Measurements from ENCODE around the gene CRYBG2. TPM values are rescaled to one million over a fixed set of nuclear protein-coding genes. Genes with fewer than 3 reads are reported as not detected.

The CRYBG2 gene
- total RNA-seq, 1 donor from 2014 or later, result 67.0 TPM

DNA sequence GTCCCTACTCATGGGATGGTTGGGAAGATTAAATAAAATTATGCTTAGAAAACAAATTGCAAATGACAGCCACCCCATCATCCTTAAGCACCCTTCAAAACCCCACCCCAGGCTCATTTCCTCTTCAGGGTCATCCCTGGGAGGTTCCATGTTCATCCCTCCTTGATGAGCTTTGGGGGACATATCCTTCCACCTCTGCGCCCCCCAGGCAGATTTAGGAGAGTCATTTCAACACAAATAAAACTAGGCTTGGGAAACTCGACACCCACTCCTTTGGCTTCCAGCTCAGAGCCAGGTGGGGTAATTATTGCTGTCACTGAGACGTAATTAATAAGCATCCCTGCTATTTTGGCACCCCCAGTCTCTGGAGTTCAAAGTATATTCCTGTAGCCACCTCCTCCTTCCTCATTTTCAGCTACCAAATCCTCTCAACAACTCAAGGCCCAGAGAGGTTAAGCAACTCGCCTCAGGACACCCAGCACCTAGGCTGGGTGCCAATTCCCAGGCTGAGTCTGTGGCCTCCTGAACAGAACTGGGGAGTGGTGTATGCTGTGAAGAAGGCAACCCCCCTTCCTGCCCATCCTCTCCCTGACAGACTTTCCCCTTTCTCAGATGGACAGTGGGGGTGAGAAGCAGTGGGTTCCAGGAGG lies 595 bp downstream of the CRYBG2 start:
- intact Hi-C loops (cut with DNase I), result no loop called here
- H3K27ac ChIP-seq, result peak overlapping the region; percentile 68
- H3K36me3 ChIP-seq, result no peaks in the 10 kb centered on the region
- no peaks in the 10 kb centered on the region for H3K27me3 ChIP-seq
- TF ChIP-seq POLR2A (IDR thresholded peaks at IDR 0.05) (no peak), POLR2AphosphoS5 (IDR thresholded peaks at IDR 0.05; ENCODE audit: insufficient read depth in 1 of 2, low read depth in 1 of 2) (no peak)
- TF ChIP-seq, protein P1, sequence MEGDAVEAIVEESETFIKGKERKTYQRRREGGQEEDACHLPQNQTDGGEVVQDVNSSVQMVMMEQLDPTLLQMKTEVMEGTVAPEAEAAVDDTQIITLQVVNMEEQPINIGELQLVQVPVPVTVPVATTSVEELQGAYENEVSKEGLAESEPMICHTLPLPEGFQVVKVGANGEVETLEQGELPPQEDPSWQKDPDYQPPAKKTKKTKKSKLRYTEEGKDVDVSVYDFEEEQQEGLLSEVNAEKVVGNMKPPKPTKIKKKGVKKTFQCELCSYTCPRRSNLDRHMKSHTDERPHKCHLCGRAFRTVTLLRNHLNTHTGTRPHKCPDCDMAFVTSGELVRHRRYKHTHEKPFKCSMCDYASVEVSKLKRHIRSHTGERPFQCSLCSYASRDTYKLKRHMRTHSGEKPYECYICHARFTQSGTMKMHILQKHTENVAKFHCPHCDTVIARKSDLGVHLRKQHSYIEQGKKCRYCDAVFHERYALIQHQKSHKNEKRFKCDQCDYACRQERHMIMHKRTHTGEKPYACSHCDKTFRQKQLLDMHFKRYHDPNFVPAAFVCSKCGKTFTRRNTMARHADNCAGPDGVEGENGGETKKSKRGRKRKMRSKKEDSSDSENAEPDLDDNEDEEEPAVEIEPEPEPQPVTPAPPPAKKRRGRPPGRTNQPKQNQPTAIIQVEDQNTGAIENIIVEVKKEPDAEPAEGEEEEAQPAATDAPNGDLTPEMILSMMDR (IDR thresholded peaks at IDR 0.05), result no peak
- no peaks in the 10 kb centered on the region for H3K9me3 ChIP-seq
- no peak for DNase-seq (ENCODE audit: extremely low spot score in 2 of 2)
- H3K4me1 ChIP-seq, result peaks cover 19% of the 10 kb centered on the region
- H3K4me3 ChIP-seq, result peak overlapping the region in 1 of 2 donors; percentile 40

DNA sequence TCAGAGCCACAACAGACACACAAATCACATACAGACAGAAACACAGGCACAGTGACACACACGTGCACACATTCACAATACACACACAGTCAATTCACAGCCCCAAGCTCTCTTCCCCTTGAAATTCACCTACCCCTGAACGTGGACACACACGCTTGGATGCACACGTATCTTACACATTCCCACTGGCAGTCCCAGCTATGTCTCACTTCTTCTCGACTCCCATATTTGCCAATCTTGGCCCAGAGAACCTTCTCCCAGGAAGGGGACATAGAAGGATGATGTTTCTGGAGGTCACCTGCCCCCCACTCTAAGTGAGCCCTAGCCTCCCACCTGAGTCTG lies 1.6 kb downstream of the CRYBG2 start:
- DNase-seq (ENCODE audit: extremely low spot score in 2 of 2), result no peak
- H3K9me3 ChIP-seq, result no peaks in the 10 kb centered on the region
- TF ChIP-seq POLR2A (IDR thresholded peaks at IDR 0.05) (no peak), POLR2AphosphoS5 (IDR thresholded peaks at IDR 0.05; ENCODE audit: insufficient read depth in 1 of 2, low read depth in 1 of 2) (no peak)
- TF ChIP-seq, protein P1 (IDR thresholded peaks at IDR 0.05), result no peak
- intact Hi-C loops (cut with DNase I), result no loop called here
- H3K4me3 ChIP-seq, result peak overlapping the region in 1 of 2 donors; percentile 40
- no peaks in the 10 kb centered on the region for H3K36me3 ChIP-seq
- H3K4me1 ChIP-seq, result peaks cover 19% of the 10 kb centered on the region
- H3K27me3 ChIP-seq, result no peaks in the 10 kb centered on the region
- H3K27ac ChIP-seq, result peak overlapping the region; percentile 68

DNA sequence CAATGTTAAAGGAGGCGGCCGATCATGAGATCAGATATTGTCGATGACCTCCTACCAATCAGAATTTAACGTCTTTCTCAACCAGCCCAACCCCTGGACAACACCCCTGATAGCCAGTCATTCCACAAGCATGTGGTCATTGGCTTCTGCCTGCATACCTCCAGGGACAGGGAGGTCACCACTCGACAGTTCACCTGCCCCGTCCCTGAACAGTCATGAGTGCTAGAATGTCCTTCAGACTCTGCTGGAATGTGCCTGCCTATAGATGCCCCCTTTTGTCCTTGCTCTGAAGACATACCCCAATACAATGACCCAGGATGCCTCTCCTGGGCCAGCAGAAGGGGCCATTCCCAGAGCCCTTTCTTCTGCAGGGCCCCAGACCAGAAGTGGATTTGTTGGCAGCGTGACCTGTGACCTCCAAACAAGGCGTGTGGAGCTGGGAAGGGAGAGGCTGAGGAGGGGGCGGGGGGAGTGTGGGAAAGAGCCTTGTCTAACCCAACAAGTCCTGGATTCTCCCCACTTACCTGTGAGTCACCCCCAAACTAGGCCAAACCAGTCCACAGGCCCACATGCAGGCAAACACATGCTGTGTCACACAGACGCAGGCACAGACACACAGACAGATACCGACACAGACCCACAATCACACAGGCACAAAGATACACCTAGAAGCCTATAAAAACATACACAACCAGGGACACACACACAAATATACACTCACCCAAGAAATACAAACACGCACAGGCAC lies 2.2 kb downstream of the CRYBG2 start:
- DNase-seq (ENCODE audit: extremely low spot score in 2 of 2), result no peak

DNA sequence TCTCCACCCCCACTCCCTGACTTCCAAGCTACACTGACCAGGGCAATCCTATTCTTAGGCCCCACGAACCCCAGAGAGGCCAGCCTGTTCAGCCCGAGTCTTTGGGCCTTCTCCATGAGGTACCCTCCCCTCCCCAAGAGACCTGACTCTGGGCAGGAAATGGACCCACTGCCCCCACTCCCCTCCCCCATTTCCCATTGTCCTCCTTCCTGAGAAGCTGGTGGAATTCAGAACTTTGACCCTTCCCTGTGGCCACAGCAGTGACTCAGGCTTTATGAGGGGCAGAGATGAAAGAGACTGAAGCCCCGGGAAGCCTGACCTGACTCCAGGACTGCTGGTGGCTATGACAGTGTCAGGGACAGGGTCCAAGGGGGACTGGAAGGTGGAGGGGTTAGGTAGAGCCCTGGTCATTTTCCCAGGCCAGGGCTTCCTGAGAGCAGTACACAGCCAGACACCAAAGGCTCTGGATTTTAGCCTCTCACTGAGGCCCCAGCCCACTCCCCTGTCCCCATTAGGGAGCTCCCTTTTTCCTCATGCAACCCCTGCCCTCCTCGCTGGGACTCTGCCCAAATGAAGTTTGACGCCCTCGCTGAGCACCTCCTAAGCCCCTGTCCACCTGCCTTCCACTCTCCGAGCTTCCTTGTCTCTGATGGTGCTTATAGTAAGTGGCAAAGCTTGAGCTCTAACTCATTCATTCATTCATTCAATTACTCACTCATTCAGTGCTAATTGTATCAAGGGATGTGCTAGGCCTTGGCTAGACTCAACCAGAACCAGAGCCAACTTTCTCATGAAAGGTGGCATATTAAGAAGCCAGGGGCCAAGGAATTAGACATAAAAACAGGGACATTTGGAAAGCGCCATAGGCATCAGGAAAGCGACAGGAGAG lies 3.0 kb downstream of the CRYBG2 start:
- intact Hi-C loops (cut with DNase I), result no loop called here
- TF ChIP-seq, protein P1 (IDR thresholded peaks at IDR 0.05), result no peak
- TF ChIP-seq POLR2AphosphoS5 (IDR thresholded peaks at IDR 0.05; ENCODE audit: insufficient read depth in 1 of 2, low read depth in 1 of 2) (no peak), POLR2A (IDR thresholded peaks at IDR 0.05) (no peak)
- Histone ChIP-seq H3K4me3 (no peak overlapping the region), H3K27me3 (no peaks in the 10 kb centered on the region), H3K27ac (peak overlapping the region; percentile 3), H3K9me3 (no peaks in the 10 kb centered on the region), H3K36me3 (no peaks in the 10 kb centered on the region), H3K4me1 (peaks cover 19% of the 10 kb centered on the region)
- DNase-seq (ENCODE audit: extremely low spot score in 2 of 2), result no peak

More for the DNA sequence above, 2.2 kb downstream of the CRYBG2 start:
- intact Hi-C loops (cut with DNase I), result no loop called here
- no peaks in the 10 kb centered on the region for H3K36me3 ChIP-seq
- peak overlapping the region; percentile 68 for H3K27ac ChIP-seq
- H3K27me3 ChIP-seq, result no peaks in the 10 kb centered on the region
- no peak for TF ChIP-seq POLR2AphosphoS5 (IDR thresholded peaks at IDR 0.05; ENCODE audit: insufficient read depth in 1 of 2, low read depth in 1 of 2)
- TF ChIP-seq, protein P1 (IDR thresholded peaks at IDR 0.05), result no peak
- no peak for TF ChIP-seq POLR2A (IDR thresholded peaks at IDR 0.05)
- H3K4me3 ChIP-seq, result peak overlapping the region in 1 of 2 donors; percentile 40
- H3K4me1 ChIP-seq, result peaks cover 19% of the 10 kb centered on the region
- no peaks in the 10 kb centered on the region for H3K9me3 ChIP-seq

All from vagina (tissue), 2 donors.